CD14-positive monocyte (primary cell): Measurements from ENCODE around the gene ATAD2B. TPM values are rescaled to one million over a fixed set of nuclear protein-coding genes. Genes with fewer than 3 reads are reported as not detected.
A peak's percentile ranks its signal among the peaks of the same experiment; 100 is the strongest.

Source experiments
- DNase-seq, 3 donors: peaks; one replicate each; pipeline ENCODE4 v3.0.0-alpha.2; 2011 to 2022
- H2AFZ ChIP-seq: 2 replicates; pipeline ENCODE4 v1.6.0; 2012; ENCODE audit warnings: mild to moderate bottlenecking, low read depth, low read length, inconsistent platforms; ENCODE audit not compliant: insufficient read depth, poor library complexity, severe bottlenecking
- H3K27ac ChIP-seq, 2 donors: 1 replicate in 1 of 2; 2 replicates in 1 of 2; pipeline ENCODE4 v1.5.1; 2012 to 2013; ENCODE audit warnings: low read length in 2 of 2, control low read depth in 1 of 2, inconsistent platforms in 1 of 2, low read depth in 1 of 2, mild to moderate bottlenecking in 1 of 2
- H3K27me3 ChIP-seq, 2 donors: one replicate each; pipeline versions ENCODE4 v1.6.0 to v1.6.1; 2011 to 2013; ENCODE audit warnings: low read length in 2 of 2; ENCODE audit not compliant: control insufficient read depth in 2 of 2, insufficient read depth in 2 of 2
- H3K36me3 ChIP-seq, 2 donors: replicated peaks in 1 of 2; 1 replicate in 1 of 2; 2 replicates in 1 of 2; pipeline versions ENCODE4 v1.5.1 to v1.6.1; 2012 to 2013; ENCODE audit warnings: low read length in 2 of 2, control low read depth in 1 of 2, inconsistent platforms in 1 of 2, mild to moderate bottlenecking in 1 of 2; ENCODE audit not compliant: insufficient read depth in 2 of 2, control insufficient read depth in 1 of 2
- H3K4me1 ChIP-seq, 2 donors: 1 replicate in 1 of 2; 2 replicates in 1 of 2; pipeline versions ENCODE4 v1.5.1 to v1.6.1; 2012 to 2013; ENCODE audit warnings: low read length in 2 of 2, control low read depth in 1 of 2, inconsistent platforms in 1 of 2, mild to moderate bottlenecking in 1 of 2, moderate library complexity in 1 of 2; ENCODE audit not compliant: insufficient read depth in 2 of 2, control insufficient read depth in 1 of 2
- H3K4me2 ChIP-seq: replicated peaks from 2 replicates; pipeline ENCODE3; 2012; ENCODE audit warnings: low read length, moderate library complexity, mild to moderate bottlenecking; ENCODE audit not compliant: poor library complexity, severe bottlenecking; ENCODE audit errors: extremely low read depth
- H3K4me3 ChIP-seq, 3 experiments: fragments of 200-600 bp in 1 of 3; sonication (generic) in 1 of 3; replicated peaks in 1 of 3; 1 replicate in 2 of 3; 2 replicates in 1 of 3; pipeline ENCODE4 v1.5.1; 2011 to 2013; ENCODE audit warnings: low read length in 3 of 3, mild to moderate bottlenecking in 3 of 3, control low read depth in 2 of 3, low read depth in 2 of 3, inconsistent platforms in 1 of 3, moderate library complexity in 1 of 3
- H3K79me2 ChIP-seq: 2 replicates; pipeline ENCODE4 v1.6.0; 2012; ENCODE audit warnings: mild to moderate bottlenecking, control low read depth, inconsistent platforms, low read length, moderate library complexity; ENCODE audit not compliant: insufficient read depth
- H3K9ac ChIP-seq: 2 replicates; pipeline ENCODE4 v1.6.0; 2017; ENCODE audit warnings: low read length, mild to moderate bottlenecking; ENCODE audit not compliant: insufficient read depth, poor library complexity, severe bottlenecking
- H3K9me3 ChIP-seq, 2 donors: replicated peaks in 1 of 2; 1 replicate in 1 of 2; 2 replicates in 1 of 2; pipeline versions ENCODE4 v1.5.1 to v1.6.1; 2012 to 2013; ENCODE audit warnings: low read length in 2 of 2, control low read depth in 1 of 2; ENCODE audit not compliant: control insufficient read depth in 1 of 2, insufficient read depth in 1 of 2
- H4K20me1 ChIP-seq: 2 replicates; pipeline ENCODE4 v1.6.0; 2012; ENCODE audit warnings: mild to moderate bottlenecking, low read length, control low read depth, moderate library complexity; ENCODE audit not compliant: insufficient read depth
- H3K27ac Mint-ChIP-seq, 7 donors: one replicate each; pipeline ENCODE4 v1.8.0; 2020; ENCODE audit warnings: mild to moderate bottlenecking in 7 of 7, mixed read lengths in 7 of 7, moderate library complexity in 6 of 7, inconsistent platforms in 2 of 7
- H3K27me3 Mint-ChIP-seq, 3 donors: one replicate each; pipeline ENCODE4 v1.8.0; 2021 to 2022; ENCODE audit warnings: low read depth in 3 of 3, mild to moderate bottlenecking in 3 of 3, mixed read lengths in 3 of 3, moderate library complexity in 3 of 3, inconsistent platforms in 1 of 3
- H3K36me3 Mint-ChIP-seq, 2 donors: one replicate each; pipeline ENCODE4 v1.8.0; 2020; ENCODE audit warnings: mixed read lengths in 2 of 2, inconsistent platforms in 1 of 2, mild to moderate bottlenecking in 1 of 2
- H3K4me1 Mint-ChIP-seq: one replicate; pipeline ENCODE4 v1.8.0; 2020; ENCODE audit warnings: mild to moderate bottlenecking, mixed read lengths
- H3K4me3 Mint-ChIP-seq, 2 donors: one replicate each; pipeline ENCODE4 v1.8.0; 2020; ENCODE audit warnings: mild to moderate bottlenecking in 2 of 2, mixed read lengths in 2 of 2, moderate library complexity in 1 of 2
- H3K9me3 Mint-ChIP-seq, 7 donors: one replicate each; pipeline ENCODE4 v1.8.0; 2020 to 2022; ENCODE audit warnings: mixed read lengths in 7 of 7, mild to moderate bottlenecking in 6 of 7, moderate library complexity in 6 of 7, inconsistent platforms in 2 of 7
- CTCF ChIP-seq: fragments of 200-600 bp; IDR thresholded peaks from one replicate; pipeline ENCODE4 v1.8.0; 2022; ENCODE audit warnings: antibody characterized with exemption, mild to moderate bottlenecking
- WGBS: methylation state at CpG from one replicate; pipeline ENCODE4 v1.1.5; 2013; ENCODE audit warnings: missing lambda C conversion rate; ENCODE audit not compliant: insufficient coverage; 5-methylcytosine and 5-hydroxymethylcytosine counted together
- intact Hi-C, 2 donors: fragments of 100-400 bp; cut with micrococcal nuclease; formaldehyde crosslinking; loops; one replicate each; pipeline versions ENCODE4 v1.15.0 to v1.15.1; 2023
- polyA plus RNA-seq, 3 donors: library from polyadenylated mRNA; depleted of rRNA in 1 of 3; unstranded in 2 of 3; stranded (reverse) in 1 of 3; fragments of 300-500 nt in 2 of 3; fragments of >200 nt in 1 of 3; fragmentation: Illumina TruSeq in 2 of 3; gene quantifications; 1 replicate in 2 of 3; 2 replicates in 1 of 3; pipeline ENCODE4 v1.2.3, GENCODE V29; 2012 to 2021

ATAD2B gene
- polyA plus RNA-seq, 3 donors, result 4.9 to 12.1 (median 7.2) TPM

- peaks cover 0 to 10% of the 10 kb centered on the region in 2 donors for H3K4me1 ChIP-seq
- peaks cover 0 to 8% (median 0%) of the 10 kb centered on the region in 7 donors for H3K9me3 Mint-ChIP-seq
- no peaks in the 10 kb centered on the region for H3K79me2 ChIP-seq
- H3K9ac ChIP-seq, result no peak overlapping the region
- no peaks in the 10 kb centered on the region for H3K27me3 ChIP-seq
- intact Hi-C loops, result no loop called here
- peaks cover 14 to 50% of the 10 kb centered on the region in 2 donors for H3K36me3 ChIP-seq
- H3K4me1 Mint-ChIP-seq, result peaks cover 15% of the 10 kb centered on the region
- H3K36me3 Mint-ChIP-seq, result peaks cover 40 to 49% of the 10 kb centered on the region in 2 donors
- no peak overlapping the region for H3K27ac ChIP-seq
- H4K20me1 ChIP-seq, result no peaks in the 10 kb centered on the region
- H3K9me3 ChIP-seq, result no peaks in the 10 kb centered on the region
- 98% methylated on average over 15 of the region's 18 CpGs for WGBS
- H3K27me3 Mint-ChIP-seq, result peaks cover 0 to 2% (median 0%) of the 10 kb centered on the region in 3 donors
- TF ChIP-seq CTCF, result no peak
- no peak for DNase-seq
- no peak overlapping the region for H3K4me2 ChIP-seq
- H3K4me3 ChIP-seq, result no peak overlapping the region
- H3K4me3 Mint-ChIP-seq, result no peak overlapping the region
- H2AFZ ChIP-seq, result no peak overlapping the region
- H3K27ac Mint-ChIP-seq, result no peak overlapping the region
Observed at GRCh38 chr2:23705771-23706612, 220.9 kb downstream of the ATAD2B start.

GRCh38 chr2:23703583-23704385, 223.1 kb downstream of the ATAD2B start:
- Mint-ChIP-seq H3K36me3 (peaks cover 40 to 47% of the 10 kb centered on the region in 2 donors), H3K27ac (peak overlapping the region in 1 of 7 donors; percentile 70), H3K4me3 (no peak overlapping the region), H3K27me3 (peaks cover 0 to 2% (median 0%) of the 10 kb centered on the region in 3 donors), H3K4me1 (peaks cover 15% of the 10 kb centered on the region), H3K9me3 (peaks cover 2 to 10% (median 7%) of the 10 kb centered on the region in 7 donors)
- TF ChIP-seq CTCF, result no peak
- DNase-seq, result no peak
- 100% methylated on average over 1 of the region's 16 CpGs for WGBS
- Histone ChIP-seq H3K4me3 (no peak overlapping the region), H3K27ac (no peak overlapping the region), H3K27me3 (no peaks in the 10 kb centered on the region), H3K36me3 (peaks cover 13 to 29% of the 10 kb centered on the region in 2 donors), H3K4me2 (no peak overlapping the region), H3K79me2 (no peaks in the 10 kb centered on the region), H3K9me3 (no peaks in the 10 kb centered on the region), H3K4me1 (peaks cover 0 to 10% of the 10 kb centered on the region in 2 donors), H2AFZ (no peak overlapping the region), H4K20me1 (no peaks in the 10 kb centered on the region), H3K9ac (no peak overlapping the region)
- intact Hi-C loops, result no loop called here
